ENCODE data around the gene PRCP. TPM values are rescaled to one million over a fixed set of nuclear protein-coding genes. Genes with fewer than 3 reads are reported as not detected.
A peak's percentile ranks its signal among the peaks of the same experiment; 100 is the strongest.

Gene PRCP
- total and polyA plus RNA-seq, 7 donors, result 11.5 to 23.5 (median 12.1) TPM

DNA sequence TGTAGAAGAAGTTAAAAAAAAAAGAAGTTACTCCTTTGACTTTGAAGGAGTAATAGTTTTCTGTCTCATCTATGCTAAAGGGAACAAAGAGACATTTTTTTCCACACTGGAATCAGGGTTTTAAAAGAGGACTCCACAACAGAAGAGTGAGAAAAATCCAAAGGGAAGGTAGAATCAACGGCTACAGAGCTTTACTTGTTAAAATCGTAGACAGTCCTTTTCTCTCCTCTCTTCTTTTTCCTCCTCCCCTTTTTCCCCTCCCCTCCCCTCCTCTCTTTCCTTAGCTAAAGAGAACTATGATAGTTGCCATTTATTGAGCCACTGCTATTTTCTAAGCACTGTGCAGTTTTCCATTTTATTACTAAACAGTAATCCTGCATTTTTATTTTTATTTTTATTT, 30.5 kb upstream of the PRCP start:
- TF ChIP-seq, protein P1, sequence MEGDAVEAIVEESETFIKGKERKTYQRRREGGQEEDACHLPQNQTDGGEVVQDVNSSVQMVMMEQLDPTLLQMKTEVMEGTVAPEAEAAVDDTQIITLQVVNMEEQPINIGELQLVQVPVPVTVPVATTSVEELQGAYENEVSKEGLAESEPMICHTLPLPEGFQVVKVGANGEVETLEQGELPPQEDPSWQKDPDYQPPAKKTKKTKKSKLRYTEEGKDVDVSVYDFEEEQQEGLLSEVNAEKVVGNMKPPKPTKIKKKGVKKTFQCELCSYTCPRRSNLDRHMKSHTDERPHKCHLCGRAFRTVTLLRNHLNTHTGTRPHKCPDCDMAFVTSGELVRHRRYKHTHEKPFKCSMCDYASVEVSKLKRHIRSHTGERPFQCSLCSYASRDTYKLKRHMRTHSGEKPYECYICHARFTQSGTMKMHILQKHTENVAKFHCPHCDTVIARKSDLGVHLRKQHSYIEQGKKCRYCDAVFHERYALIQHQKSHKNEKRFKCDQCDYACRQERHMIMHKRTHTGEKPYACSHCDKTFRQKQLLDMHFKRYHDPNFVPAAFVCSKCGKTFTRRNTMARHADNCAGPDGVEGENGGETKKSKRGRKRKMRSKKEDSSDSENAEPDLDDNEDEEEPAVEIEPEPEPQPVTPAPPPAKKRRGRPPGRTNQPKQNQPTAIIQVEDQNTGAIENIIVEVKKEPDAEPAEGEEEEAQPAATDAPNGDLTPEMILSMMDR (IDR thresholded peaks at IDR 0.05), result no peak
- Histone ChIP-seq H3K27ac (no peak overlapping the region), H3K4me3 (no peak overlapping the region), H3K27me3 (ENCODE audit: insufficient read depth in 3 of 3, low read length in 2 of 3) (no peaks in the 10 kb centered on the region), H3K4me1 (no peaks in the 10 kb centered on the region), H3K36me3 (ENCODE audit: insufficient read depth in 1 of 2, low read depth in 1 of 2) (no peaks in the 10 kb centered on the region), H3K9me3 (no peaks in the 10 kb centered on the region)
- intact Hi-C loops (cut with DNase I), result no loop called here
- 72 to 88% (median 78%) methylated on average over 2 of the region's 2 CpGs for WGBS, 3 donors
- DNase-seq, result no peak
- ATAC-seq, result no peak

DNA sequence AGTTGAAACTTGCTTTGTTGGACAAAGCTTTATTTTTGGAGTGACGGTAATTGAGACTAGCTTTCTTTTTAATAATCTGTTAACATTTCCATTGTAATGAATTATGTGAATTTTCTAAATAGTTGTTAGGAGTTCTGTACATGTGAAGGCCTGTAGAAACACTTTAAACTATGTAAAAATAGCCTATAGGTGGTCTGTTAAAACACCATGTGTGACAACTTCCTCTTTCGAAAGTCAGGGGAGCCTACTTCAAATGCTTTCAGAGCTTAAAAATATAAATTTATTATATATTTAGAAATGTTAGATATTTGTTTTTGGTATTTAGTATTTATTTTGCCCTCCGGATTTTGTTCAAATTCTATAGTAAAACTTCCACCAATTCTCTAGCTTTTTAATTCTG, 30.0 kb upstream of the PRCP start:
- no peak for DNase-seq
- TF ChIP-seq, protein P1 (IDR thresholded peaks at IDR 0.05), result no peak
- H3K9me3 ChIP-seq, result no peaks in the 10 kb centered on the region
- no peak overlapping the region for H3K4me3 ChIP-seq
- WGBS, 3 donors, result 77 to 92% (median 80%) methylated on average over 3 of the region's 3 CpGs
- intact Hi-C loops (cut with DNase I), result no loop called here
- ATAC-seq, result no peak
- H3K27ac ChIP-seq, result no peak overlapping the region
- no peaks in the 10 kb centered on the region for H3K27me3 ChIP-seq (ENCODE audit: insufficient read depth in 3 of 3, low read length in 2 of 3)
- H3K36me3 ChIP-seq (ENCODE audit: insufficient read depth in 1 of 2, low read depth in 1 of 2), result no peaks in the 10 kb centered on the region
- no peaks in the 10 kb centered on the region for H3K4me1 ChIP-seq

DNA sequence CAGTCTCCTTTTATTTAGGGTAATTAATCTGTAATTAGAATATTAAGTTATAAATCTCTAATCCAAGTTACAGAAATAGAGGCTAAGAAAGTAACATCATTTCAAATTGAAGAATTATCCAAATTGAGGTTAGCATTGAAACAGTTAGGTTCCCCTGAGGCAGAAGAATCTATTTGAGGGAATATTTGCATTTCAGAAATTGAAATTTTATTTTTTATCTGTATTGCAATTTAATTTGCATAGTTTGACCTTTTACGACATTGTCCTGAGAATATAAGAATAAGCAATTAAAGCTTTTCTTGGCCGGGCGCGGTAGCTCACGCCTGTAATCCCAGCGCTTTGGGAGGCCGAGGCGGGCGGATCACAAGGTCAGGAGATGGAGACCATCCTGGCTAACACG, 28.9 kb upstream of the PRCP start:
- Histone ChIP-seq H3K4me1 (no peaks in the 10 kb centered on the region), H3K36me3 (ENCODE audit: insufficient read depth in 1 of 2, low read depth in 1 of 2) (no peaks in the 10 kb centered on the region), H3K4me3 (no peak overlapping the region), H3K27me3 (ENCODE audit: insufficient read depth in 3 of 3, low read length in 2 of 3) (no peaks in the 10 kb centered on the region), H3K9me3 (no peaks in the 10 kb centered on the region), H3K27ac (no peak overlapping the region)
- intact Hi-C loops (cut with DNase I), result loop anchor here in 1 of 2 donors (5.0 kb wide), 2 partner anchors 57 to 143 kb away; partner anchors contain the start of gene RAB30
- ATAC-seq (no peak), DNase-seq (no peak)
- TF ChIP-seq, protein P1 (IDR thresholded peaks at IDR 0.05), result no peak
- 97 to 99% (median 97%) methylated on average over 7 to 10 of the region's 10 CpGs for WGBS, 3 donors

DNA sequence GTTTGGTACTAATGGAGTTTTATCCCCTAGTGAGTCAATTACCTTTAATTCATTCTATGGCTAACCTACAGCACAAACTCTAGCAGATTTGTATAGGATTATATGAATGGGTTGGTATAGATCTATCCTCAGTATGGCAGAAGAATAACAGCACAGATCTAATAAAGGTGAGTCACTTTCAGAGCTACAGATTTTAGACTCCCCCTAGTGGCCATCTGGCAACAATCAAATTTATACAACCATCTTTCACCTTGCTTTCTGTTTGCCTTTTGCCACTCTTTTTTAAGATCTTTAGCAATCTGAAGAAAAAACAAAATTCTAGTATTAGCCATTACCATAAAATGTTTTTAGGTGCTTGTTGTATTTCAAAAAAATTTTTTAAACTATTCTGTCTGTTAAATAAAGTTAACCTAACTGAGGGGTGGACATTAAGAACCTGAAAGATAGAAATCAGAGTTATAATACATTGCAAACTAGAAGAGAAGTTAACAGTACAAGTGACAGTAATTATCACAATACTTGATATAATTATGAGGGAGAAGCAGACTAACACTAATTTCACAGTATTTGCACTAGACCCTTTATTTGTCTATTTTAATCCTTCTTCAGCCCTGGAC, 27.1 kb upstream of the PRCP start:
- Histone ChIP-seq H3K36me3 (ENCODE audit: insufficient read depth in 1 of 2, low read depth in 1 of 2) (no peaks in the 10 kb centered on the region), H3K27ac (no peak overlapping the region), H3K9me3 (no peaks in the 10 kb centered on the region), H3K4me1 (no peaks in the 10 kb centered on the region), H3K27me3 (ENCODE audit: insufficient read depth in 3 of 3, low read length in 2 of 3) (no peaks in the 10 kb centered on the region), H3K4me3 (no peak overlapping the region)
- DNase-seq (no peak), ATAC-seq (peak in 2 of 4 donors; percentile 72 to 85)
- TF ChIP-seq, protein P1 (IDR thresholded peaks at IDR 0.05), result peak; percentile 83
- intact Hi-C loops (cut with DNase I), result loop anchor here in 1 of 2 donors (5.0 kb wide), 2 partner anchors 55 to 145 kb away; partner anchors contain the start of gene RAB30

All from psoas muscle (tissue), 8 donors.